ENCODE measurements around the gene SHISA5.

The SHISA5 gene

DNA sequence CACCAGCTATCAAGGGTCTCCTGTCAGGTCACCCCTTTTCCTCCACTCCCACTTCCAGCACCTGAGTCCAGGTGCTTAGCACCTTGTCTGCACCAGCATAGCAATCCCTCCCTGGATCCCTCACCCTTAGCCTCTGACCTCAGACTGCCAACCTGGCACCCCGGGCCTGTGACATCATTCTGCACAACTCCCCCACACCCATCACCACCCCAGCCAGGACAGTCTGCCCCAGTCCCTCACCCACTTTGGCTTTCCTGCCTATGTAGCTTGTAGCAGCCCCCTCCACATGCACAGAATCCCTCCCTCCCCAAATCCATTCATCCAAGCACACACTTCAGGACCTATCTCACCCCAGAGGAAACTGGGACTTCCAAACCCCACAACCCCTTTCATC, 73.3 kb downstream of the SHISA5 start:
- DNase-seq (ENCODE audit: low spot score) = no peak

DNA sequence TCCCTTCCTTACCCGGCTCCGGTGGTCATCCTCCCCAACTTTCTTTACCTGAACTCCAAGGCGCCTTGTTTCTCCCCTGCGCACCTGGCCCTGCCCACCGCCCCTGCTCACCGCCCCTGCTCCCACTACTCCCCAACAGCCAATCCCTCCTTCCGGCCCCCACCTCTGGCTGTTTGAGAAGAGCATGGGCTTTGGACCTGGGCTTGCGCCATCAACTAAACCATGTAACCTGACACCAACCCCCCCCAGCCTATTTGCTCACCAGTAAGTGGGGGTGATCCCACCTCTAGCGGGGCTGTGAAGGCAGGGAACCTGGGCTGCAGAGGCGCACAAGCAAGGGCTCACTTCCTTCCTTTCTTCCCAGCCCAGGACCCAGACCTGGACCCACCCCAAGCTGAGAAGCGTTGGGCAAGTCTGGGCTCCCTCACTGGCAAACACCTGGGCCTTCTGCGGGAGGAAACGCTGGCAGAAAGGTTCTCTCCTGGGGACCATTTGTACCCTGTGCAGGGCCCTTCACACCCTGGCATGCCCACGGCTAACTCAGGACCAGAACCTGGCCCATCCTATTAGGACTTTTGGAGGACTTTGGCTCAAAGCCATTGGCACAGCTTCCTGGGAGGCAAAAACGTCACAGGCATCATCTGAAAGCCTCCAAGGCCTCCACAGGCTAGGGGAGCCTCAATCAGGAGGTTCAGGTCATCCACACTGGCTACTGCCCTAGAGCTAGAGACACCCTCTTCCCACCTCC, 73.8 kb downstream of the SHISA5 start, which contains the start of gene PLXNB1:
Gene PLXNB1, minus strand, starts transcription at position 127 of the 748 bp plus-strand sequence. CDS start 5,475 bp downstream, outside the sequence.
- DNase-seq (ENCODE audit: low spot score) = peak; percentile 25

DNA sequence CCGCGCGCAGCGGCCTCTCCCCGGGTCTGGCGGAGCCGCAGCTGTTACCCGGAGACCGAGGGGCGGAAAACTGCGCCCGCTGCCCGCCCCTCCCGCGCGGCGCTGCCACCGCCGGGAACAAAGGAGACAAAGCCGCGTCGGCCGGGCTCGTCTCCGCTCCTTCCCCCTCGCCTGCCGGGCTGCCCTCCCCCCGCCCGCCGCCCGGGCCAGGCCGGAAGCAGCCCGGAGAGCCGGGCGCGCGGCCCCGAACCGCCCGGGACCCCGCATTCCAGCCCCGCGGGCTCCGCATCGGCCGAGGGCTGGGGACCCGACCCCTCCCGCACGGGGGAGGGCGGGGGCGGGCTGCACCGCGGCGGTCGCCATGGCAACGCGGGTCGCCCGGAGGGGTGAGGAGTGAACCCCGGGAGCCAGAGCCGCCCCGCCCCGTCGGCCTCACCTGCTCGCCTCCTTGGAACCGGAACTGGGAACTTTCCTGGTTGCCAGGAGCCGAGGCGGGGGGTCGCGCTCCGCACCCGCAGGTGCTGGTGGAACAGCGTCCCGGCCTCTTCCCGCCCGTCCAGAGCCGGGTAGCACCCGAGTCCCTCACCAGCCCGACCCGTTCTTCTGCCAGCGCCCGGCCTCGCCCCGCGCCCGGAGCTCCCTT, 74.5 kb downstream of the SHISA5 start:
- peak; percentile 38 for DNase-seq (ENCODE audit: low spot score)

DNA sequence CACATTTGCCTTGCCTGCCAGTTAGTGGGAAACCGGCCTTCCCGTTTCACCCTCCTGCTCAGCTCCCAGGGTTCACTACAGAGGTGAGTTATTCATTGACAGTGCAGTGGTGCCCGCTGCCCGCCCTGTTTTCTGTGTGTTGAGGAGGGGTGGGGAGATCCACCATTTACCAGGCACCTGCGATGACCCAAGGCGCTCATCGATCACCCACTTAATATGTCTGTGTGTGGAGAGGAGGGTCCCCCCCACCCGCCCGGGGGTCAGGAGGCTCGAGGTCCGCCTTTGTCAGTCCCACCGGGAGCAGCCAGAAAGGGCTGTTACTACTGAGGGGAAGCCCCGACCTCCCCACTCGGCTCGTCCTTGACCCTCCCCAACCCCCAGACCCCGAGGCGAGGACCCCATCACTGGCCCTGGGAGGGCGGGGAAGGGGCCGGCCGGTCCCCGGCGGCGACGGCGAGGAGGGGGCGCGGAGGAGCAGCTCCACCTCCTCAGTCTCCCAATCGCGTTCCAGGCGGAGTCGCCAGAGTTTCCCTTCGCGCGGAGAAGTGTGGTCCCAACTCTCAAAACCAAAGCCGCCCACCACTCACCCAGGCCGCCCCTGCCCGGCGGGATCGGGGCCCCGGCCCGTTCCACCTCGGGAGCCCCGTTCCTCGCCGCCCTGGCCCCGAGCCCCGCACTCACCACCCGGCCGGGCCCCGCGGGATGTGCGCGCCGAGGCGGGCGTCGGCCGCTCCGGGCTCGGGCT, 75.2 kb downstream of the SHISA5 start:
- peak; percentile 32 for DNase-seq (ENCODE audit: low spot score)

DNA sequence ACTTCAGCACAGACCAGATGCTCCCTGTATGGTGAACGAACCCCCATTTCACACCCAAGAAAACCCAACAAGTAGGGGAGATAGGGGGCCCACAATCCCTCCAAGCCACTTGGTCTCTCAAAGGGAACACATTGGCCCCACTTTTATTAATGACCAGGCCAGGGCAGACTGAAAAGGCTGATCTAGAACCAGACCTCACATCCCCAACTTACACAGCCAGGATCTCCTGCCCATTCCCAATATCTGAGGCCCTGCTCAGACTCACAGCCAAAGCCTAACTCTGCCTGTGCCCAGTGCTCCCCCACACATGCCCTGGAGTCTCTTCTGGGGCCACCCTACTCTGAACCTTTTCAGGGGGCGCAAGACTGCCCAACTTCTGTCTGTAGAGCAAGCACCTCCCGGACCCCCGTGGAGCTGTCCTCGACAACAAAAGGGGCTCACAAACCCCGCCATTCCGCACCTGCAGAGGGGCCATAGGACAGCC, 75.8 kb downstream of the SHISA5 start:
- DNase-seq (ENCODE audit: low spot score) = peak; percentile 22

DNA sequence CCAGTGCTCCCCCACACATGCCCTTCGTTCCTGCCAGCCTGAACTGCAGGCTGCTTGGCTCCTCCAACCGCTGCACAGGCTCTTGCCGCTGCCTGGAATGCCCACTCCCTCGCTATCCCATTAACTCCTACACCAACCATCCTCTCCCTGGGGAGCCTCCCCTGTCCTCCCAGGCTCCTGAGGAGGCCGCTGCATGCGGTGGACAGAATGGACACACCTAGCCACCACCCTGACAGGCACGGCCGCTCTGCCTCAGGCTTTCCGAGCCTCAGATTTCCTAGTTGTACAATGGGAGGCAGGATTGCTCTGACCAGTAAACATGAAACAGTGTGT, 76.4 kb downstream of the SHISA5 start:
- no peak for DNase-seq (ENCODE audit: low spot score)

DNA sequence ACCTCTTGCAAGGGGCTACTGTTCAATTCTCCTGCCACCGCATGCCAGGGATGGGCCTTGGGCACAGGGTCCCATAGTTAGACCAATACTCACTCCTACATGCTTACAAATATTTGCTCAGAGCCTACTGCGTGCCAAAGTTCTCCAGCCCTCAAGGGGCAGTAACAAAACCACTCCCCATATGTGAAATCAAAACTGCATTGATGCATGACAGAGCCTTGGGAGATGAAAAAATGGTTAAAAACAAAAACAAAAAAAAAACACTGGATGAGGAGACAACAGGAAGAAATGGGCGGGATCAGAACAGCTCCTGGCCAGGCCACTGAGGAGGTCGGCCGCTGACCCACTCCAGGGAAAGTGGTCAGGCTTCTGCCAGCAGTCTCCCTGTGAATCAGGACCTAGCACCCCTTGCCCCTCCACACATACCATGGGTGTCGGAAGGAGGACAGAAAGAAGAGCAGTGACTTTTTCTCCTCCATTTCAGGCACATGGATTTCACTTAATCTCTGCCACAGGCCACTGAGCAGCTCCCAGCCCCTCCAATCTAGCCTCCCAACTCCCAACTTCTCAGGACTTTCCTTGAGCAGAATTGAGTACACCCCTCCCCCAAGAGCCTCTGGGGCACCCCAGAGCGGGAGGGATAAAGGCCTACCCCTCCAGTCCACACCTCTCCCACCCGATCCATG, 76.9 kb downstream of the SHISA5 start:
- DNase-seq (ENCODE audit: low spot score) = no peak

DNA sequence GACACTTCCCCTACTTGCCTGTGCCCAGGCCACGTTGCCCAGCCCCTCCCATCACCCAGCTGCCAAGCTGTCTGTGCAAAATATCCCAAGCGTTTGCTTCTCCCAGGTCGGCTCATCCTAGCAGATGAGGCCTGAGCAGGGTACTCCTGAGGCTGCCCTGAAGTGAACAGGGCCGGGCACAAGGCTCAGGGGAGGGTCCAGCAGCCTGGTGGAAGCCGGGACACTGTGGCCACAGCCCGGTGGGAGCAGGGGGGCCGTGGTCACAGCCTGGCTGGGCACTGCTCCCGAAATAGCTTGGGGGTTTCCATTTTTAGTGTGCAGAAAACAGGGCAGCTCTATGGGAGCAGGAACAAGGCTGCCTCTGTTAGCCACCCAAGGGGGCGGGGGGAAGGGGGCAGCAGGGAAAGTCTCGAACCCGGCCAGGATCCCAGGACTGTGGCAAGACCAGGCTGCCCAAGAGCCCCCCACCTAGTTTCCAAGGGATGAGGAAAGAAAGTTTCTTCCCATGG, 77.5 kb downstream of the SHISA5 start:
- peak; percentile 35 for DNase-seq (ENCODE audit: low spot score)

DNA sequence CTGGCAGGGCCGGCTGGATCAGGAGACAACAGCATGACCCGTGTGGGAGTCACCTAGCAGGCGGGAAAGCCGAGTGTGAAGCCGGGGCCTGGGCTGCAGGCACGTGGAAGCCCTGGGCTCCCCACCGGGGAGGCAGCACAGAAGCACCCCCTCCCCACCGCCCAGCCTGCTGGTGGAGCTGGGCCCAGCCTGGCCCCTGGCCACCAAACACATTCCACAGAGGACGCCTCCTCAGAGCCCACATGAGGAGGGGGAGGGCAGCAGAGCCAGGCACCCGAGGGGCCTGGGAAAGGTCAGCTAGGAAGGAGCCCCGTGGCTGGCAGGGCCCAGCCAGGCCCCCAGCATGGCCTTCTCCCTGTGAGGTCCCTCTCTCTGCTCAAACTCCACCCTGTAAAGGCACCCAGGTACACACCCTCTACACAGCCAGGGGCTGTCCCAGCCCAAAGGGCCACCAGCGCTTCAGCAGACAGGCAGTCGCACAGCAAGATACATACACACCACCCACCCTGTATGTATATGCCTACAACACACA, 78.6 kb downstream of the SHISA5 start:
- no peak for DNase-seq (ENCODE audit: low spot score)

DNA sequence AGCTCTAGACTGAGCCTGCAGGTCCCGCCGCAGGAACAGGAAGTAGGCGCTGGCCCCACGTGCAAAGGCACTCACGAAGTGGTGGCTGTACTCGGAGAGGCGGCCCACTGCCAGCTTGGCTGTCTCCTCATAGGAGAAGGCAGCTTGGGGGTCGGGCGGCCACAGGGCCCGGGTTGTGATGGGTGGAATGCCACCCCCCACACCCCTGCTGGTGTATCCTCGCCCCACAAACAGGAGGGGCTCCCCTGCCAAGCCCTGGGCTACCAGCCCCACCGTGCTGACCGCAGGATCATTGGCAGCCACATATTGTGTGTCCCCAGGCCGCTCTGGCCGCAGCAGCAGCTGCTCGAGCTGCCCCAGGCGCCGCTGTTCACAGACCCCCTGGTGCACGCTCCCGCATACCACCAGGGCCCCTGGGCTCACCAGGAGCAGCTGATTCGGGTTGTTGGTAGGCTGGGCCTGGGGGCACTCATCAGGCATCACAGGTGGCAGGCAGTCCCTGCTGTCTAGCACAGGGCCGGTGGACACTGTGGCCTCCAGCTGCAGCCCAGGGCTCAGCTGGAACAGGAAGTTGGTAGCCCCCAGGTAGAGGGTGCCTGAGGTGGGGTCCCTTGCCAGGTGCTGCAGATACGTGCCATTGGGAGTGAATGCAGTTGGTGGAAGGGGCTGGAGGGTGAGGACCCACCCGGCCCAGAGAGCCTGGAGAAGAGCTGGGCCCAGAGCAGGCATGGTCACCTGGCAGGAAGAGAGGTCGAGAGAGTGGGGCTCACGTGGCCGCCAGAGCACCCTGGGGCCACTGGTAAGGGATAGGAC, 79.9 kb downstream of the SHISA5 start:
- DNase-seq (ENCODE audit: low spot score) = no peak

DNA sequence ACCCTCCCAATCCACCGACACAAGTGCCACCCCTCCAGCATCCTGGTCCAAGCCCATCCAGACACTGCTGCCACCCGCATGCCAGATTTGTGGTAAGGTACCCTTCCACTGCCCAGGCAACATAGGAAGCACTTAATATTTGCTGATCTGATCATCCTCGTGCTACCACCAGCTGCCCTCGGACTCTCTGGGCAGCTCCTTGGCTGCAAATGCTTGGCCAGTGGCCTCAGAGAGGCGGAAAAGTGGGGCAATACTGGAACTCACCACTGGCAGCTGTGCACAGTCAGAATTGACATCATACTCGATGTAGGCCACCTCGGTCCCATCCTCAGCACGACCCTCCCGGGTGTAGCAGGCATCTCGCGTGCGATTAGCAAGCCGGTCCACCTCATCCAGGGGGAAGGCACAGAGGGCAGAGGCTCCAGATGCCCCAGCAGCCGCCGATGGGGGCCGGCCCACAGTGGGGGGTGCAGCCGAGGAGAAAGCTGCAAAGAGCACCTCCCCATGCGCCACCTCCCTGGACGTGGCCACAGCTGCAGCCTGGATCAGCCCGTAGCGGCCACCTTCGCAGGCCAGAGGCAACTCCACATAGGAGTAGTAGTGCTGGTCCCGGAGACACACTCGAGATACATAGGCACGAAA, 80.6 kb downstream of the SHISA5 start:
- DNase-seq (ENCODE audit: low spot score) = no peak

DNA sequence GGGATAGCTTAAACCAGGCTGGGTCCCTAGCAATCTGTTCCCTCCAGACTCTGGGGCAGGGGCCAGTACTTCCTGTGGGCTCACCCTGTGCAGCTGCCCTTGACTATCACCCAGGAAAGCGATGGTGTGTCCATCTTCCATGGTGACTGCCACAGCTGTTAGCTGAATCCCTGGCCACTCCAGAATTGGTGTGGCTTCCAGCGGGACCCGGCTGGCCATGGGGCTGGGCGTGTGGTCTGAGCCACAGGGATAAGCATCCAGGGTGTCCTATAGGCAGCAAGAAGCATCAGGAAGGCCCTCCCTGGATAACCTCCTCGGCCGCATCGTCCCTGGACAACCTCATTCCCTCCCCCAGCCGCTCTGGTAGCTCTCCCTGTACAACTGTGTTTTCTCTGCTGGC, 81.3 kb downstream of the SHISA5 start:
- no peak for DNase-seq (ENCODE audit: low spot score)

DNA sequence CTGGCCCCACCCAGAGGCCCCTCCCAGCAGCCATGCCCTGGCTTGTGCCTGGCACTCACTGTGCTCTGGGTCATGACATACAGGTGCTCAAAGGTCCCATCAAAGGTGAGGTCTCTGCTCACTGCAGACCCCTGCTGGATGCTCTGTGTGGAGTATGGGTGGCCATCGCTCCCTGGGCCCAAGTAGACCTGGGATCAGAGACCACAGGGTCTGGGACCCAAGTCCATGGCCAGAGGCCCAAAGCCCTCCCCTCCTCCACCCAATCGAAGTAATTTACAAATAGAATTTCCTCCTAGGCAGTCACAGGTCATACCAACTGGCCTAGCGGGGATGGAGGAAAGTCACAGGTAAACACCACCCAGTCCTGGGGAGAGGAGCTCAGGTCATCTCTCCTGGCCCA, 81.7 kb downstream of the SHISA5 start:
- DNase-seq (ENCODE audit: low spot score) = no peak

DNA sequence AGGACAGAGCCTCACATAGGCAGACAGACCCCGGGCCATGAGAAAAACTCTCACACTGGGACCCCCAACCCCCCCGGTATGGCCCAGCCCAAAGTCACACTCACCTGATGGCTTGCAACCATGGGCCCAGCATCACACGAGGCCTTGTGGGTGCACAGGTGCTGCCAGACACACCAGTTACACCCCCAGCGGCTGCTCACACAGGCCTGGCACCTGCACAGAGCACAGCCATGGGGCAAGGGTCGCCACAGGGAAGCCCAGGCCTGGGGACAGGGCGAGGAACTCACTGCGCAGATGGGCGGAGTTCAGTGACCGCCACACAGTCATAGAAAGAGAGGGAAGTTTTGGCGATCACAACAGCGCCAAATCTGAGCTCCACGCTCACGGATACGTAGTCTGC, 83.4 kb downstream of the SHISA5 start:
- DNase-seq (ENCODE audit: low spot score) = no peak

DNA sequence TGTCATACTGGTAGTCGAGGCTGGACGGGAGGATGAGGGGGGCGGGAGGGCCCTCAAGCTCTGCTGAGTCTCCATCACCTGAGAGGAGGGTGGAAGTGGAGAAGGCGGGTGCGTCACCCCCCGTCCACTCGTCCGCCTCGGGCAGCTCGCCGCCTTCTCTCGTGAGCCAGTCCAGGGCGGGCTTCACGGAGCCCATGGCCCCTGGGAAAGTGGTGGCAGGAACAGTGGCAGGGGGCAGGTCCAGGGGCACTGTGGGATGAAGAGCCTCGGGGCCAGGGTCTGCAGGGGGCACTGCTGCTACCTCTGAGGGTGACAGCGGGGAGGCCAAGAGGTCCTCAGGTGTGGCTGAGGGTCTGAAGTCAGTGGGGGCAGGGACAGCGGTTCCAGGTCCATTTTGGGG, 84.4 kb downstream of the SHISA5 start:
- DNase-seq (ENCODE audit: low spot score) = no peak

DNA sequence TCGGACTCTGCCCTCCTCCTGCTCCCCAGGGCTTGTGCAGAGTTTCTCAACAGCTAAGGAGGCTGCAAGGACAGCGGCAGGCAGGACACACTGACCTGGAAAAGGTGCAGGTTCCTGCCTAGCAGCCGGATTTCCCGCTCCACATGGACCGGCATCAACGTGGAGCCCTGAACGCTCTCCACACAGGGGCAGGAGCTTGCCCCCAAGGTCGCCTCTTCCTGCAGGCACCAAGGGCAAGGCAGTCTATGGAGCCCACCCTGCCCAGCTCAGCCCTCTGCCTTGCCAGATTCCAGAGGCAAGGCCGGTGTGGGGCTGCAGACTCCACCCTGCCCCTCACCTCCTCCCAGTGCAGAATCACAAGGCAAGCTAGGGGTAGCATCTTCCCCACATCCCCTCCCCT, 84.8 kb downstream of the SHISA5 start:
- DNase-seq (ENCODE audit: low spot score) = no peak

DNA sequence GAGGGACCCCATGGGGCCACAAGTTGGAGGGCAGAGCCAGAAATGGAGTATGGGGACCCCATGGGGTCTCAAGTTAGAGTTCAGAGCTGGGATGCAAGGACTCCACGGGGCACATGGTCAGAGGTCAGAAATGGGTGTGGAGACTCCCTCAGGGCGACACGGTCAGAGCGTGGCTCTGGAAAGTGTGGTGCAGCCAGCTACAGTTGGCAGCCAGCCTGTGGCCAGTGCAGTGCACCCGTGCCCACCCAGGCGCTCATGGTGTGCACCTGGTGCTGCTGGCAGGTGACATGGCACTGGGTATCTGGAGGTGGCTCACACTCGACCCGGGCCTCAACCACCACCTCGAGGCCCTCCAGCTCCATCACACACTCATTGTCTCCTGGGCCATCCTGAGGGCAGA, 85.3 kb downstream of the SHISA5 start:
- no peak for DNase-seq (ENCODE audit: low spot score)

DNA sequence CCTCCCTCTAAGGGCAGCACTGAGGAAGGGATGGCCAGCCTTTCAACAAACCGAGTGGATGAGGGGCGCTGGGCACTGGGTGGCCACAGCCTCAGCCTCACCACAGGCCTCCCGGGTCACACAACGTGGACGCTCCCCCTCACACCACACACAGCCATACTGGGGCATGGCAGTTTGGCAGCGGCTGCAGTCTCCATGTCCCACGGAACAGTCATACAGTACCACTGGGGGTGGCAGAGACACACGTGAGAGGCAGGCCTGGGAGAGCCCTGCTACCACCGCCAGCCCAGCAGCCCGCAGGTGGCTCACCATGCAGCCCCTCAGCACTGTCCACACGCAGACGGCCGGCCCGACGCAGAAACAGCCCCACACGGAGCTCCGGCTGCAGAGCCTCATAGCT, 85.8 kb downstream of the SHISA5 start:
- no peak for DNase-seq (ENCODE audit: low spot score)

Data from cerebellar cortex (tissue), 1 donor.